ENCODE results near the gene BLACAT1.
"Not testable (repeated sequence)": the region's sequence is repeated elsewhere in the genome, so short reads cannot be mapped to it uniquely, and the experiment has no call there.

DNA sequence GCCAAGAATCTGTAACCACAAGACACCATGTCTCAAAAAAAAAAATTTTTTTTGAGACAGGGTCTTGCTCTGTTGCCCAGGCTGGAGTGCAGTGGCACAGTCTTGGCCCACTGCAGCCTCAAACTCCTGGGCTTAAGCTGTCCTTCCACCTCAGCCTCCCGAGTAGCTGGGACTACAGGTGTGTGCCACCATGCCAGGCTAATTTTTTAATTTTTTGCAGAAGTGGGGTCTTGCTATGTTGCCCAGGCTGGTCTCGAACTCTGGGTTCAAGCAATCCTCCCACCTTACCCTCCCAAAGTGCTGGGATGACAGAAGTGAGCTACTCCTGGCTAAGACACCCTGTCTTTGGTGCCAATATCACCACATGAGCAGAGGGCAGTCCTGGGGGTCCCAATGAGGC lies 23.1 kb upstream of the BLACAT1 start:
- TF ChIP-seq, protein P1, sequence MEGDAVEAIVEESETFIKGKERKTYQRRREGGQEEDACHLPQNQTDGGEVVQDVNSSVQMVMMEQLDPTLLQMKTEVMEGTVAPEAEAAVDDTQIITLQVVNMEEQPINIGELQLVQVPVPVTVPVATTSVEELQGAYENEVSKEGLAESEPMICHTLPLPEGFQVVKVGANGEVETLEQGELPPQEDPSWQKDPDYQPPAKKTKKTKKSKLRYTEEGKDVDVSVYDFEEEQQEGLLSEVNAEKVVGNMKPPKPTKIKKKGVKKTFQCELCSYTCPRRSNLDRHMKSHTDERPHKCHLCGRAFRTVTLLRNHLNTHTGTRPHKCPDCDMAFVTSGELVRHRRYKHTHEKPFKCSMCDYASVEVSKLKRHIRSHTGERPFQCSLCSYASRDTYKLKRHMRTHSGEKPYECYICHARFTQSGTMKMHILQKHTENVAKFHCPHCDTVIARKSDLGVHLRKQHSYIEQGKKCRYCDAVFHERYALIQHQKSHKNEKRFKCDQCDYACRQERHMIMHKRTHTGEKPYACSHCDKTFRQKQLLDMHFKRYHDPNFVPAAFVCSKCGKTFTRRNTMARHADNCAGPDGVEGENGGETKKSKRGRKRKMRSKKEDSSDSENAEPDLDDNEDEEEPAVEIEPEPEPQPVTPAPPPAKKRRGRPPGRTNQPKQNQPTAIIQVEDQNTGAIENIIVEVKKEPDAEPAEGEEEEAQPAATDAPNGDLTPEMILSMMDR (IDR thresholded peaks at IDR 0.05): not testable (repeated sequence)
- TF ChIP-seq POLR2A (IDR thresholded peaks at IDR 0.05): not testable (repeated sequence)
